ENCODE measurements around the gene PNMA6E. TPM values are rescaled to one million over a fixed set of nuclear protein-coding genes. Genes with fewer than 3 reads are reported as not detected.

PNMA6E gene
- total and polyA plus RNA-seq, 9 of the 15 experiments (the other 6 are each of a cell fraction or from before 2014, with no cell fraction given), result 0.03 TPM; not detected in 8

DNA sequence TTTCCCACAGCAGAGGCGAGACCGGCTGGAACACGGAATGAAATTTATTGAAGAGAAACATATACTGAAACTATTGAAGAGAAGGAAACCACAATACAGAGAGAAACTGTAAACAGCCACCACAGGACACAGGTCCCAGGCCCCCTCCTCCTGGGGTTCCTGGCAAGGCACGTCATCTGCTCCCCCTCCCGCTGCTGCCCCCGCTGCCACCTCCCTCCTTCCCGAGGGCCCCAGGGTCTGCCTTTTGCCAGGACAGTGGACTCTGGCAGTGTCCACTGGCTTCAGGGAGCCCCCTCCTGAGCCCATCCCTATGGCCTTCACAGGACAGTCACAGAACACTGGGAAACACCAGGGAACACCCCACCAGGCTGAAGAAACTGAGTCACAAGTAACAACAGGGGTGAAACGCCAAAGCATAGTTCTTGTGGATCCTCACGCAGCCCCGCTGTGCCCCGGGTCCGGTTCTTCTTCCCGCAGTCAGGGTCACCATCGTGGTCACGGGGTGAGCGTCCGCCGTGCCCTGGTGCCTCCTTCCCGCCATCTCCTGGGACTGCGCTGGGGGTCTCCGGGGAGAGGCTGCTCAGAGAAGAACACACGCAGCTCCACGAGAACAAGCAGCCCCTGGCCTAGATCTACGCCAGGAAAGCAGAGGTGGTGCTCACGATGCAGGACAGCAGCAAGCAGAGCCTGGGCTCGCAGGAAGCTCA lies 5.4 kb downstream of the PNMA6E start:
- no peak for DNase-seq (ENCODE audit: extremely low read depth in 1 of 4, low spot score in 3 of 4)
- intact Hi-C loops (cut with micrococcal nuclease), result no loop called here
- TF ChIP-seq, protein P1, sequence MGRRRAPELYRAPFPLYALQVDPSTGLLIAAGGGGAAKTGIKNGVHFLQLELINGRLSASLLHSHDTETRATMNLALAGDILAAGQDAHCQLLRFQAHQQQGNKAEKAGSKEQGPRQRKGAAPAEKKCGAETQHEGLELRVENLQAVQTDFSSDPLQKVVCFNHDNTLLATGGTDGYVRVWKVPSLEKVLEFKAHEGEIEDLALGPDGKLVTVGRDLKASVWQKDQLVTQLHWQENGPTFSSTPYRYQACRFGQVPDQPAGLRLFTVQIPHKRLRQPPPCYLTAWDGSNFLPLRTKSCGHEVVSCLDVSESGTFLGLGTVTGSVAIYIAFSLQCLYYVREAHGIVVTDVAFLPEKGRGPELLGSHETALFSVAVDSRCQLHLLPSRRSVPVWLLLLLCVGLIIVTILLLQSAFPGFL (CRISPR knock-in tag; IDR thresholded peaks at IDR 0.05), result no peak
- TF ChIP-seq MEF2A (IDR thresholded peaks at IDR 0.05; ENCODE audit: control insufficient read depth, low read depth, low read length) (no peak), LARP7 (IDR thresholded peaks at IDR 0.05) (no peak), MTA3 (IDR thresholded peaks at IDR 0.05; ENCODE audit: borderline replicate concordance) (no peak), ZNF175 (CRISPR knock-in tag; IDR thresholded peaks at IDR 0.05; ENCODE audit: low read depth) (no peak), FIP1L1 (IDR thresholded peaks at IDR 0.05; ENCODE audit: low read depth, low read length, poor library complexity, severe bottlenecking) (no peak)
- TF ChIP-seq, protein P2, sequence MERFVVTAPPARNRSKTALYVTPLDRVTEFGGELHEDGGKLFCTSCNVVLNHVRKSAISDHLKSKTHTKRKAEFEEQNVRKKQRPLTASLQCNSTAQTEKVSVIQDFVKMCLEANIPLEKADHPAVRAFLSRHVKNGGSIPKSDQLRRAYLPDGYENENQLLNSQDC (CRISPR knock-in tag; IDR thresholded peaks at IDR 0.05), result no peak
- TF ChIP-seq, protein P3, sequence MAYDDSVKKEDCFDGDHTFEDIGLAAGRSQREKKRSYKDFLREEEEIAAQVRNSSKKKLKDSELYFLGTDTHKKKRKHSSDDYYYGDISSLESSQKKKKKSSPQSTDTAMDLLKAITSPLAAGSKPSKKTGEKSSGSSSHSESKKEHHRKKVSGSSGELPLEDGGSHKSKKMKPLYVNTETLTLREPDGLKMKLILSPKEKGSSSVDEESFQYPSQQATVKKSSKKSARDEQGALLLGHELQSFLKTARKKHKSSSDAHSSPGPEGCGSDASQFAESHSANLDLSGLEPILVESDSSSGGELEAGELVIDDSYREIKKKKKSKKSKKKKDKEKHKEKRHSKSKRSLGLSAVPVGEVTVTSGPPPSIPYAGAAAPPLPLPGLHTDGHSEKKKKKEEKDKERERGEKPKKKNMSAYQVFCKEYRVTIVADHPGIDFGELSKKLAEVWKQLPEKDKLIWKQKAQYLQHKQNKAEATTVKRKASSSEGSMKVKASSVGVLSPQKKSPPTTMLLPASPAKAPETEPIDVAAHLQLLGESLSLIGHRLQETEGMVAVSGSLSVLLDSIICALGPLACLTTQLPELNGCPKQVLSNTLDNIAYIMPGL (CRISPR knock-in tag; IDR thresholded peaks at IDR 0.05), result no peak
- TF ChIP-seq, protein P4, sequence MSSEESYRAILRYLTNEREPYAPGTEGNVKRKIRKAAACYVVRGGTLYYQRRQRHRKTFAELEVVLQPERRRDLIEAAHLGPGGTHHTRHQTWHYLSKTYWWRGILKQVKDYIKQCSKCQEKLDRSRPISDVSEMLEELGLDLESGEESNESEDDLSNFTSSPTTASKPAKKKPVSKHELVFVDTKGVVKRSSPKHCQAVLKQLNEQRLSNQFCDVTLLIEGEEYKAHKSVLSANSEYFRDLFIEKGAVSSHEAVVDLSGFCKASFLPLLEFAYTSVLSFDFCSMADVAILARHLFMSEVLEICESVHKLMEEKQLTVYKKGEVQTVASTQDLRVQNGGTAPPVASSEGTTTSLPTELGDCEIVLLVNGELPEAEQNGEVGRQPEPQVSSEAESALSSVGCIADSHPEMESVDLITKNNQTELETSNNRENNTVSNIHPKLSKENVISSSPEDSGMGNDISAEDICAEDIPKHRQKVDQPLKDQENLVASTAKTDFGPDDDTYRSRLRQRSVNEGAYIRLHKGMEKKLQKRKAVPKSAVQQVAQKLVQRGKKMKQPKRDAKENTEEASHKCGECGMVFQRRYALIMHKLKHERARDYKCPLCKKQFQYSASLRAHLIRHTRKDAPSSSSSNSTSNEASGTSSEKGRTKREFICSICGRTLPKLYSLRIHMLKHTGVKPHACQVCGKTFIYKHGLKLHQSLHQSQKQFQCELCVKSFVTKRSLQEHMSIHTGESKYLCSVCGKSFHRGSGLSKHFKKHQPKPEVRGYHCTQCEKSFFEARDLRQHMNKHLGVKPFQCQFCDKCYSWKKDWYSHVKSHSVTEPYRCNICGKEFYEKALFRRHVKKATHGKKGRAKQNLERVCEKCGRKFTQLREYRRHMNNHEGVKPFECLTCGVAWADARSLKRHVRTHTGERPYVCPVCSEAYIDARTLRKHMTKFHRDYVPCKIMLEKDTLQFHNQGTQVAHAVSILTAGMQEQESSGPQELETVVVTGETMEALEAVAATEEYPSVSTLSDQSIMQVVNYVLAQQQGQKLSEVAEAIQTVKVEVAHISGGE (CRISPR knock-in tag; IDR thresholded peaks at IDR 0.05), result no peak
- TF ChIP-seq, protein P5, sequence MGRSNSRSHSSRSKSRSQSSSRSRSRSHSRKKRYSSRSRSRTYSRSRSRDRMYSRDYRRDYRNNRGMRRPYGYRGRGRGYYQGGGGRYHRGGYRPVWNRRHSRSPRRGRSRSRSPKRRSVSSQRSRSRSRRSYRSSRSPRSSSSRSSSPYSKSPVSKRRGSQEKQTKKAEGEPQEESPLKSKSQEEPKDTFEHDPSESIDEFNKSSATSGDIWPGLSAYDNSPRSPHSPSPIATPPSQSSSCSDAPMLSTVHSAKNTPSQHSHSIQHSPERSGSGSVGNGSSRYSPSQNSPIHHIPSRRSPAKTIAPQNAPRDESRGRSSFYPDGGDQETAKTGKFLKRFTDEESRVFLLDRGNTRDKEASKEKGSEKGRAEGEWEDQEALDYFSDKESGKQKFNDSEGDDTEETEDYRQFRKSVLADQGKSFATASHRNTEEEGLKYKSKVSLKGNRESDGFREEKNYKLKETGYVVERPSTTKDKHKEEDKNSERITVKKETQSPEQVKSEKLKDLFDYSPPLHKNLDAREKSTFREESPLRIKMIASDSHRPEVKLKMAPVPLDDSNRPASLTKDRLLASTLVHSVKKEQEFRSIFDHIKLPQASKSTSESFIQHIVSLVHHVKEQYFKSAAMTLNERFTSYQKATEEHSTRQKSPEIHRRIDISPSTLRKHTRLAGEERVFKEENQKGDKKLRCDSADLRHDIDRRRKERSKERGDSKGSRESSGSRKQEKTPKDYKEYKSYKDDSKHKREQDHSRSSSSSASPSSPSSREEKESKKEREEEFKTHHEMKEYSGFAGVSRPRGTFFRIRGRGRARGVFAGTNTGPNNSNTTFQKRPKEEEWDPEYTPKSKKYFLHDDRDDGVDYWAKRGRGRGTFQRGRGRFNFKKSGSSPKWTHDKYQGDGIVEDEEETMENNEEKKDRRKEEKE (IDR thresholded peaks at IDR 0.05; ENCODE audit: borderline replicate concordance in 1 of 2, control insufficient read depth in 1 of 2, low read depth in 2 of 2, low read length in 1 of 2), result no peak

More for the DNA sequence above, 5.4 kb downstream of the PNMA6E start:
- POLR2A ChIA-PET, result no interaction called here
- no peak for ATAC-seq
- Histone ChIP-seq H3K79me2 (ENCODE audit: control insufficient read depth, insufficient read depth, low read length) (no peaks in the 10 kb centered on the region), H3K4me2 (ENCODE audit: insufficient read depth, low read length) (no peak overlapping the region), H3K4me3 (no peak overlapping the region), H3K9me3 (replicated peaks; ENCODE audit: control insufficient read depth, insufficient read depth, low read depth, low read length) (no peaks in the 10 kb centered on the region), H2AFZ (ENCODE audit: low read depth, low read length) (no peak overlapping the region), H3K27ac (ENCODE audit: extremely low read depth, low read depth, low read length) (no peak overlapping the region), H3K4me1 (replicated peaks in 1 of 2; ENCODE audit: control insufficient read depth in 2 of 2, insufficient read depth in 2 of 2, low read length in 2 of 2) (peaks cover 0 to 22% of the 10 kb centered on the region in 2 experiments; a peak in 2 of 5 replicates), H3K36me3 (ENCODE audit: control insufficient read depth, insufficient read depth, low read length) (no peaks in the 10 kb centered on the region), H4K20me1 (replicated peaks; ENCODE audit: control insufficient read depth, insufficient read depth, low read length) (no peaks in the 10 kb centered on the region), H3K27me3 (ENCODE audit: control insufficient read depth in 2 of 2, insufficient read depth in 2 of 2, low read length in 2 of 2) (peaks cover 0 to 24% of the 10 kb centered on the region in 2 experiments; a peak in 2 of 5 replicates), H3K9me1 (ENCODE audit: control insufficient read depth, insufficient read depth, low read length) (no peaks in the 10 kb centered on the region), H3K9ac (ENCODE audit: insufficient read depth in 1 of 2, low read depth in 2 of 2, low read length in 2 of 2) (no peak overlapping the region)
- 22% methylated on average over 19 of the region's 26 CpGs for WGBS (ENCODE audit: insufficient coverage, low coverage, missing lambda C conversion rate)
- no TSS peak for BruUV-seq (replicated peaks)
- no peak for FAIRE-seq
- CTCF ChIA-PET (ENCODE audit: low intra/inter-chr PET ratio), result no interaction called here
- in situ Hi-C loops (cut with MboI), result no loop called here

Data from K562 (cell line).